HG03280 (cell line): Measurements from ENCODE around the gene TRAK1.
A peak's percentile ranks its signal among the peaks of the same experiment; 100 is the strongest.

ENCODE experiments used
- ATAC-seq: cut with Tn5 transposase; IDR thresholded peaks from one replicate; pipeline ENCODE4 v1.9.1; 2021; ENCODE audit warnings: mild to moderate bottlenecking, moderate library complexity; ENCODE audit not compliant: unreplicated experiment

TRAK1 gene

GRCh38 chr3:42198709-42199108 is 107.6 kb downstream of the TRAK1 start:
- ATAC-seq: no peak

GRCh38 chr3:42202217-42202865 is 111.2 kb downstream of the TRAK1 start:
- no peak for ATAC-seq

GRCh38 chr3:42204867-42205599 is 113.9 kb downstream of the TRAK1 start:
- ATAC-seq: no peak

- peak; percentile 82 for ATAC-seq
Measured at GRCh38 chr3:42205800-42206514, 114.8 kb downstream of the TRAK1 start.

GRCh38 chr3:42209917-42210316 is 118.8 kb downstream of the TRAK1 start:
- no peak for ATAC-seq

GRCh38 chr3:42210726-42211125 is 119.6 kb downstream of the TRAK1 start:
- no peak for ATAC-seq

- ATAC-seq: no peak
Measured at GRCh38 chr3:42213417-42213816, 122.3 kb downstream of the TRAK1 start.

GRCh38 chr3:42214064-42214463 is 122.9 kb downstream of the TRAK1 start:
- no peak for ATAC-seq

- no peak for ATAC-seq
Measured at GRCh38 chr3:42214565-42215283, 123.6 kb downstream of the TRAK1 start.

- peak; percentile 64 for ATAC-seq
Measured at GRCh38 chr3:42216302-42216701, 125.1 kb downstream of the TRAK1 start.

GRCh38 chr3:42216931-42217333 is 125.8 kb downstream of the TRAK1 start:
- no peak for ATAC-seq

- no peak for ATAC-seq
Measured at GRCh38 chr3:42220436-42221121, 129.4 kb downstream of the TRAK1 start.

GRCh38 chr3:42222942-42223693 is 132.0 kb downstream of the TRAK1 start:
- no peak for ATAC-seq

GRCh38 chr3:42224178-42224577 is 133.0 kb downstream of the TRAK1 start:
- ATAC-seq: no peak

- no peak for ATAC-seq
Measured at GRCh38 chr3:42224658-42225421, 133.7 kb downstream of the TRAK1 start.

GRCh38 chr3:42225486-42226363 is 134.6 kb downstream of the TRAK1 start:
- ATAC-seq: no peak

GRCh38 chr3:42226470-42227425 is 135.6 kb downstream of the TRAK1 start:
- ATAC-seq: no peak
